HCT116 (cell line): ENCODE measurements around the gene MAP3K6. TPM values are rescaled to one million over a fixed set of nuclear protein-coding genes. Genes with fewer than 3 reads are reported as not detected.
"Not testable (repeated sequence)": the region's sequence is repeated elsewhere in the genome, so short reads cannot be mapped to it uniquely, and the experiment has no call there.

Experiments used
- ATAC-seq: fragments of 200-7000 bp; cut with Tn5 transposase; 2 replicates; pipeline ENCODE4 v1.9.1; 2020; ENCODE audit warnings: mild to moderate bottlenecking, moderate library complexity
- BruUV-seq: library from RNA; stranded (reverse); fragments of 400-500 nt; replicated peaks from 2 replicates; lab custom pipeline; 2021; lab: Mats Ljungman, UMichigan
- CTCF ChIA-PET: fragments of 300-600 bp; sonication (Branson Sonifier 250); formaldehyde crosslinking; loops from one replicate; lab custom pipeline; 2021; ENCODE audit warnings: antibody characterized with exemption; lab: Charles Lee
- POLR2A ChIA-PET: fragments of 300-600, 350-600 bp; sonication (Branson Sonifier 250); formaldehyde crosslinking; loops from one replicate; lab custom pipeline; 2021; ENCODE audit warnings: antibody characterized with exemption; lab: Charles Lee
- RAD21 ChIA-PET, 2 experiments: fragments of 300-600 bp; sonication (Branson Sonifier 250); formaldehyde crosslinking; loops; one replicate each; lab custom pipeline; 2023; ENCODE audit warnings: low total read pairs in 2 of 2; ENCODE audit not compliant: uncharacterized antibody in 2 of 2, unreplicated experiment in 2 of 2, low non-redundant PET in 1 of 2; lab: Charles Lee
- DNase-seq: peaks from one replicate; pipeline ENCODE4 v3.0.0-alpha.2; 2010; ENCODE audit warnings: low read depth, low spot score
- H2AFZ ChIP-seq: fragments of 200-600 bp; shearing (Covaris generic), sonication (generic); 2 replicates; pipeline ENCODE4 v1.6.1; 2017; ENCODE audit warnings: low read depth, mixed run types, mixed read lengths, antibody characterized with exemption, low read length; ENCODE audit not compliant: poor library complexity, severe bottlenecking
- H3K27ac ChIP-seq: 2 replicates; pipeline ENCODE4 v1.5.1; 2012; ENCODE audit warnings: low read depth, low read length
- H3K27me3 ChIP-seq: fragments of 200-600 bp; sonication (generic); 2 replicates; pipeline ENCODE4 v1.6.1; 2016; ENCODE audit warnings: mixed run types, low read length, mixed read lengths; ENCODE audit not compliant: insufficient read depth
- H3K36me3 ChIP-seq, 2 experiments: fragments of 200-500 bp in 1 of 2; fragments of 200-600 bp in 1 of 2; sonication (Bioruptor generic) in 1 of 2; sonication (generic) in 1 of 2; 2 replicates each; pipeline versions ENCODE4 v1.5.1 to v1.6.1; 2014 to 2016; ENCODE audit warnings: low read length in 2 of 2, inconsistent platforms in 1 of 2, mixed read lengths in 1 of 2, mixed run types in 1 of 2; ENCODE audit not compliant: insufficient read depth in 2 of 2, control insufficient read depth in 1 of 2
- H3K4me1 ChIP-seq, 2 experiments: fragments of 200-600 bp in 1 of 2; sonication (generic) in 1 of 2; 2 replicates each; pipeline versions ENCODE4 v1.5.1 to v1.6.1; 2012 to 2017; ENCODE audit warnings: low read length in 2 of 2, inconsistent platforms in 1 of 2, mild to moderate bottlenecking in 1 of 2, mixed read lengths in 1 of 2, mixed run types in 1 of 2, moderate library complexity in 1 of 2; ENCODE audit not compliant: insufficient read depth in 2 of 2, control insufficient read depth in 1 of 2
- H3K4me2 ChIP-seq: fragments of 200-600 bp; sonication (generic); 2 replicates; pipeline ENCODE4 v1.6.1; 2017; ENCODE audit warnings: mixed run types, low read length, mixed read lengths
- H3K4me3 ChIP-seq, 2 experiments: fragments of 200-600 bp in 1 of 2; sonication (generic) in 1 of 2; replicated peaks in 1 of 2; 2 replicates each; pipeline ENCODE4 v1.5.1; 2011 to 2016; ENCODE audit warnings: low read length in 2 of 2, control low read depth in 1 of 2, low read depth in 1 of 2, mild to moderate bottlenecking in 1 of 2, mixed read lengths in 1 of 2, mixed run types in 1 of 2
- H3K79me2 ChIP-seq: fragments of 200-600 bp; sonication (generic); 2 replicates; pipeline ENCODE4 v1.6.1; 2017; ENCODE audit warnings: mild to moderate bottlenecking, mixed run types, low read length, moderate library complexity, mixed read lengths; ENCODE audit not compliant: insufficient read depth
- H3K9ac ChIP-seq: fragments of 200-600 bp; sonication (generic); 2 replicates; pipeline ENCODE4 v1.6.1; 2016; ENCODE audit warnings: low read length, mixed read lengths
- H3K9me2 ChIP-seq: fragments of 200-600 bp; sonication (generic), shearing (Covaris generic); 2 replicates; pipeline ENCODE4 v1.6.1; 2017; ENCODE audit warnings: mixed run types, mild to moderate bottlenecking, moderate library complexity; ENCODE audit not compliant: insufficient read depth
- H3K9me3 ChIP-seq, 2 experiments: fragments of 200-500 bp in 1 of 2; fragments of 200-600 bp in 1 of 2; sonication (Bioruptor generic) in 1 of 2; sonication (generic) in 1 of 2; 2 replicates each; pipeline ENCODE4 v1.6.1; 2014 to 2017; ENCODE audit warnings: low read length in 2 of 2, mixed read lengths in 2 of 2, inconsistent platforms in 1 of 2, low read depth in 1 of 2, mild to moderate bottlenecking in 1 of 2, mixed run types in 1 of 2, moderate library complexity in 1 of 2; ENCODE audit not compliant: control insufficient read depth in 1 of 2, insufficient read depth in 1 of 2
- H4K20me1 ChIP-seq: fragments of 200-600 bp; sonication (generic), shearing (Covaris generic); 2 replicates; pipeline ENCODE4 v1.6.1; 2017; ENCODE audit warnings: mixed run types, mild to moderate bottlenecking, moderate library complexity; ENCODE audit not compliant: insufficient read depth
- CBX3 ChIP-seq: IDR thresholded peaks from 2 replicates; pipeline ENCODE4 v1.6.1; 2012; ENCODE audit warnings: low read depth
- CTCF ChIP-seq, 3 experiments: fragments of 200-600 bp in 1 of 3; sonication (generic) in 1 of 3; IDR thresholded peaks in 2 of 3; conservative IDR thresholded peaks in 1 of 3; 2 replicates each; pipeline ENCODE4 v1.5.1; 2012 to 2017; ENCODE audit warnings: low read depth in 2 of 3, low read length in 2 of 3, antibody characterized with exemption in 1 of 3, borderline replicate concordance in 1 of 3, control low read depth in 1 of 3, mild to moderate bottlenecking in 1 of 3, mixed read lengths in 1 of 3, mixed run types in 1 of 3, moderate library complexity in 1 of 3; ENCODE audit not compliant: insufficient read depth in 1 of 3
- EZH2phosphoT487 ChIP-seq: fragments of 200-600 bp; IDR thresholded peaks from 2 replicates; pipeline ENCODE4 v1.6.1; 2018; ENCODE audit warnings: antibody characterized with exemption, borderline replicate concordance
- POLR2A ChIP-seq: IDR thresholded peaks from 2 replicates; pipeline ENCODE4 v1.7.0; 2011; ENCODE audit warnings: borderline replicate concordance; ENCODE audit not compliant: insufficient read depth, insufficient read length; ENCODE audit errors: extremely low read depth
- POLR2AphosphoS5 ChIP-seq: IDR thresholded peaks from 2 replicates; pipeline ENCODE4 v1.6.1; 2011; ENCODE audit warnings: mild to moderate bottlenecking, low read depth, low read length, moderate library complexity
- RAD21 ChIP-seq: IDR thresholded peaks from 2 replicates; pipeline ENCODE4 v1.6.1; 2012; ENCODE audit warnings: low read depth, mild to moderate bottlenecking
- REST ChIP-seq: IDR thresholded peaks from 2 replicates; pipeline ENCODE4 v1.6.1; 2012; ENCODE audit warnings: low read depth
- SP1 ChIP-seq: IDR thresholded peaks from 2 replicates; pipeline ENCODE4 v1.6.1; 2012; ENCODE audit warnings: low read depth
- SRF ChIP-seq: IDR thresholded peaks from 2 replicates; pipeline ENCODE4 v1.6.1; 2012; ENCODE audit warnings: low read depth
- TCF7L2 ChIP-seq: IDR thresholded peaks from 2 replicates; pipeline ENCODE4 v1.7.0; 2011; ENCODE audit warnings: borderline replicate concordance, inconsistent platforms; ENCODE audit not compliant: insufficient read depth, insufficient read length; ENCODE audit errors: extremely low read depth
- ZNF274 ChIP-seq: fragments of 200-500 bp; sonication (Bioruptor generic); IDR thresholded peaks from 2 replicates; pipeline ENCODE4 v1.6.1; 2014; ENCODE audit warnings: mild to moderate bottlenecking, low read depth, low read length, inconsistent platforms
- intact Hi-C: fragments of 100-400 bp; cut with micrococcal nuclease; formaldehyde crosslinking; loops from 2 replicates; pipeline ENCODE4 v1.10.0; 2022
- total RNA-seq: library from RNA; stranded (reverse); gene quantifications from one replicate; pipeline ENCODE4 v1.2.1, GENCODE V29; 2021; ENCODE audit not compliant: unreplicated experiment

MAP3K6 gene
- total RNA-seq, 1 experiment from 2014 or later: 30.2 TPM

GRCh38 chr1:27409669-27410068 is 42.9 kb upstream of the MAP3K6 start (continued):
- TF ChIP-seq ZNF274: no peak

GRCh38 chr1:27408151-27408550 is 41.4 kb upstream of the MAP3K6 start:
- no peaks in the 10 kb centered on the region for H3K9me2 ChIP-seq
- H3K4me2 ChIP-seq: no peak overlapping the region
- H4K20me1 ChIP-seq: no peaks in the 10 kb centered on the region
- BruUV-seq: no TSS peak
- no peak overlapping the region for H3K9ac ChIP-seq
- no peak overlapping the region for H3K27ac ChIP-seq
- H3K27me3 ChIP-seq: no peaks in the 10 kb centered on the region
- no peak for ATAC-seq
- no peak overlapping the region for H2AFZ ChIP-seq
- peaks cover 25 to 31% of the 10 kb centered on the region in 2 experiments for H3K36me3 ChIP-seq
- intact Hi-C loops: no loop called here
- no peak overlapping the region for H3K4me3 ChIP-seq
- CTCF ChIA-PET: no interaction called here
- POLR2A ChIA-PET: no interaction called here
- TF ChIP-seq POLR2AphosphoS5 (no peak), SP1 (no peak), CTCF (IDR thresholded peaks at IDR 0.05 in 2 of 3, conservative IDR thresholded peaks at IDR 0.05 in 1 of 3; ENCODE audit: borderline replicate concordance in 1 of 3, insufficient read depth in 1 of 3, low read depth in 2 of 3, low read length in 2 of 3) (no peak), SRF (no peak), CBX3 (no peak), RAD21 (no peak), TCF7L2 (no peak), REST (no peak), POLR2A (no peak), EZH2phosphoT487 (no peak)
- TF ChIP-seq, all 23 proteins: peak for 0
- RAD21 ChIA-PET: no interaction called here
- 0 out of 4 replicates have a peak, but pooled peaks cover 0 to 1% of the 10 kb centered on the region in 2 experiments for H3K4me1 ChIP-seq
- no peaks in the 10 kb centered on the region for H3K9me3 ChIP-seq
- no peaks in the 10 kb centered on the region for H3K79me2 ChIP-seq
- no peak for DNase-seq

GRCh38 chr1:27406791-27407190 is 40.0 kb upstream of the MAP3K6 start:
- H2AFZ ChIP-seq, CTCF ChIA-PET, H3K27ac ChIP-seq, H3K4me3 ChIP-seq, H3K9me2 ChIP-seq, H3K4me2 ChIP-seq, H3K9me3 ChIP-seq, H3K27me3 ChIP-seq, POLR2A ChIA-PET, H3K79me2 ChIP-seq, intact Hi-C loops, ATAC-seq, BruUV-seq, DNase-seq, H4K20me1 ChIP-seq, RAD21 ChIA-PET, H3K9ac ChIP-seq: not testable (repeated sequence)
- H3K4me1 ChIP-seq: peaks cover 0 to 10% of the 10 kb centered on the region in 2 experiments; a peak in 1 of 4 replicates
- peaks cover 16 to 17% of the 10 kb centered on the region in 2 experiments for H3K36me3 ChIP-seq
